Endothelial cell of umbilical vein (primary cell): ENCODE data around the gene CFHR3. TPM values are rescaled to one million over a fixed set of nuclear protein-coding genes. Genes with fewer than 3 reads are reported as not detected.

Experiments used
- BruUV-seq: library from RNA; stranded (reverse); fragments of 400-500 nt; replicated peaks from 2 replicates; lab custom pipeline; 2021; lab: Mats Ljungman, UMichigan
- CTCF ChIA-PET: fragments of 300-600, 350-600 bp; sonication (Branson Sonifier 250); formaldehyde crosslinking; loops from one replicate; lab custom pipeline; 2021; ENCODE audit warnings: antibody characterized with exemption, inconsistent platforms; lab: Charles Lee
- POLR2A ChIA-PET: fragments of 300-600, 350-600 bp; sonication (Branson Sonifier 250); formaldehyde crosslinking; loops from one replicate; lab custom pipeline; 2021; ENCODE audit warnings: antibody characterized with exemption, inconsistent platforms; lab: Charles Lee
- DNase-seq: peaks from one replicate; pipeline ENCODE4 v3.0.0-alpha.2; 2011; ENCODE audit warnings: low read depth, low spot score
- FAIRE-seq: peaks from 2 replicates; lab custom pipeline; 2011; peaks lifted over from hg19 to GRCh38; lab: Jason Lieb, UNC
- H2AFZ ChIP-seq: 2 replicates; pipeline ENCODE4 v1.6.0; 2012; ENCODE audit warnings: low read depth, low read length, control low read depth, inconsistent platforms
- H3K27ac ChIP-seq: 2 replicates; pipeline ENCODE4 v1.5.1; 2011; ENCODE audit warnings: low read depth, mild to moderate bottlenecking, control low read depth, low read length, moderate library complexity; ENCODE audit not compliant: insufficient read depth
- H3K27me3 ChIP-seq, 2 experiments: 2 replicates each; pipeline versions ENCODE4 v1.6.0 to v1.6.1; 2011; ENCODE audit warnings: low read length in 2 of 2, mixed read lengths in 1 of 2; ENCODE audit not compliant: control insufficient read depth in 2 of 2, insufficient read depth in 2 of 2
- H3K36me3 ChIP-seq, 2 experiments: 2 replicates in 1 of 2; 3 replicates in 1 of 2; pipeline ENCODE4 v1.5.1; 2011; ENCODE audit warnings: low read length in 2 of 2, mild to moderate bottlenecking in 1 of 2, moderate library complexity in 1 of 2; ENCODE audit not compliant: control insufficient read depth in 2 of 2, insufficient read depth in 2 of 2; ENCODE audit errors: extremely low read depth in 1 of 2
- H3K4me1 ChIP-seq: 3 replicates; pipeline ENCODE4 v1.5.1; 2011; ENCODE audit warnings: mild to moderate bottlenecking, low read length; ENCODE audit not compliant: control insufficient read depth, insufficient read depth; ENCODE audit errors: extremely low read depth
- H3K4me2 ChIP-seq: 2 replicates; pipeline ENCODE4 v1.6.1; 2011; ENCODE audit warnings: low read length, control low read depth, mixed read lengths; ENCODE audit not compliant: insufficient read depth
- H3K4me3 ChIP-seq, 3 experiments: fragments of 200-600 bp in 1 of 3; sonication (generic), shearing (Covaris generic) in 1 of 3; replicated peaks in 1 of 3; 2 replicates each; pipeline ENCODE4 v1.5.1; 2011 to 2016; ENCODE audit warnings: control low read depth in 3 of 3, low read length in 3 of 3, mild to moderate bottlenecking in 2 of 3, inconsistent platforms in 1 of 3, low read depth in 1 of 3, moderate library complexity in 1 of 3; ENCODE audit not compliant: insufficient read depth in 1 of 3
- H3K79me2 ChIP-seq: 2 replicates; pipeline ENCODE4 v1.6.0; 2012; ENCODE audit warnings: low read length, inconsistent platforms; ENCODE audit not compliant: control insufficient read depth, insufficient read depth
- H3K9ac ChIP-seq: replicated peaks from 2 replicates; pipeline ENCODE3; 2011; ENCODE audit warnings: low read length, control low read depth; ENCODE audit not compliant: insufficient read depth; ENCODE audit errors: extremely low read depth
- H3K9me1 ChIP-seq: replicated peaks from 3 replicates; pipeline ENCODE4 v1.6.0; 2011; ENCODE audit warnings: mild to moderate bottlenecking, low read length; ENCODE audit not compliant: control insufficient read depth, insufficient read depth; ENCODE audit errors: extremely low read depth
- H3K9me3 ChIP-seq: replicated peaks from 2 replicates; pipeline ENCODE4 v1.5.1; 2012; ENCODE audit warnings: low read length, inconsistent platforms; ENCODE audit not compliant: control insufficient read depth, insufficient read depth
- H4K20me1 ChIP-seq: replicated peaks from 2 replicates; pipeline ENCODE3; 2011; ENCODE audit warnings: mild to moderate bottlenecking, low read length; ENCODE audit not compliant: control insufficient read depth, insufficient read depth; ENCODE audit errors: extremely low read depth
- EZH2 ChIP-seq: IDR thresholded peaks from 2 replicates; pipeline ENCODE4 v1.6.1; 2012; ENCODE audit warnings: borderline replicate concordance, low read depth, mild to moderate bottlenecking, moderate library complexity, low read length, inconsistent platforms; ENCODE audit not compliant: severe bottlenecking
- FOS ChIP-seq: IDR thresholded peaks from 2 replicates; pipeline ENCODE4 v1.6.1; 2011; ENCODE audit warnings: mild to moderate bottlenecking, low read length, moderate library complexity, borderline replicate concordance; ENCODE audit not compliant: insufficient read depth
- GATA2 ChIP-seq: IDR thresholded peaks from 2 replicates; pipeline ENCODE4 v1.7.0; 2011; ENCODE audit warnings: low read depth, mild to moderate bottlenecking, moderate library complexity, mixed read lengths, low read length; ENCODE audit not compliant: insufficient read length, insufficient read depth
- JUN ChIP-seq: IDR thresholded peaks from 2 replicates; pipeline ENCODE4 v1.6.1; 2011; ENCODE audit warnings: borderline replicate concordance, low read depth; ENCODE audit not compliant: insufficient read length, insufficient read depth
- MYC ChIP-seq: IDR thresholded peaks from one replicate; pipeline ENCODE4 v1.6.1; 2011; ENCODE audit warnings: mild to moderate bottlenecking, low read depth, low read length
- POLR2A ChIP-seq: IDR thresholded peaks from 2 replicates; pipeline ENCODE4 v1.6.1; 2012; ENCODE audit warnings: low read depth, mild to moderate bottlenecking, control low read depth, low read length
- POLR2AphosphoS5 ChIP-seq: IDR thresholded peaks from 2 replicates; pipeline ENCODE4 v1.6.1; 2012; ENCODE audit warnings: low read depth, mild to moderate bottlenecking, control low read depth, low read length, moderate library complexity; ENCODE audit not compliant: insufficient read depth
- dilution Hi-C: fragments of 300-500 bp; cut with MboI; formaldehyde crosslinking; loops from one replicate; pipeline ENCODE4 v1.15.0; 2019; ENCODE audit warnings: low sequenced_read_pairs; ENCODE audit not compliant: extremely low pct_ligation_motif_present
- intact Hi-C: fragments of 100-400 bp; cut with micrococcal nuclease; formaldehyde crosslinking; loops from one replicate; pipeline ENCODE4 v1.10.0; 2022
- polyA plus RNA-seq, 4 experiments: library from polyadenylated mRNA; depleted of rRNA in 3 of 4; stranded (reverse) in 3 of 4; unstranded in 1 of 4; fragments of >200 nt; gene quantifications; 2 replicates each; pipeline versions ENCODE4 v1.2.1 to v1.2.3, GENCODE V29; 2011 to 2012; ENCODE audit warnings: missing spikeins in 1 of 4
- total RNA-seq: library from RNA; stranded (reverse); gene quantifications from 2 replicates; pipeline ENCODE4 v1.2.3, GENCODE V29; 2021
- TF ChIP-seq, protein P1 (sequence below): IDR thresholded peaks from 2 replicates; pipeline ENCODE4 v1.6.1; 2011; ENCODE audit not compliant: insufficient read depth, insufficient read length
- TF ChIP-seq, protein P2 (sequence below), 2 donors: IDR thresholded peaks; 1 replicate in 1 of 2; 2 replicates in 1 of 2; pipeline ENCODE4 v1.5.1; 2011; ENCODE audit warnings: low read length in 2 of 2, mild to moderate bottlenecking in 2 of 2, moderate library complexity in 2 of 2, control low read depth in 1 of 2, inconsistent platforms in 1 of 2, low read depth in 1 of 2; ENCODE audit not compliant: insufficient read depth in 1 of 2; ENCODE audit errors: extremely low read depth in 1 of 2

CFHR3 gene
- total and polyA plus RNA-seq, 2 donors (not counting 3 experiments of a cell fraction or from before 2014, with no cell fraction given) = not detected

DNA sequence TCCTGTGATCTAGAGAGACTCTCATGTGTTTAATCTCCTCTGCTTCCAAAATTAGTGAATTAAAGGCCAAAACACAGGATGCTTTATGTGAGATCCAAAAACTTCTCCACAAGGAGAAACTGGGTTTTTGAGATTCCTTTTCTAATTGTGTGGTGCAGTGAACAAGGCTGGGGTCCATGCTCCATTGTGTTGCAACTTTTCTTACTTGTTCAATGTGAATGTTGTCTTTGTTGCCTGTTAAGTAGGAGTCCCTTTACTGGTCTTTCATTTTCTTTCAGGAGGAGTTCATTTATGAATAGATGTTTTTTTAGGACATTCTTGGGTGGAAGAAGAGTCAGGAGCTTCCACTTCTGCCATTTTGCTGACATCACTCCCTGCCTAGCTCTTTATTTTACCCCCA lies 40.6 kb upstream of the CFHR3 start:
- Histone ChIP-seq H3K9ac (no peak overlapping the region), H3K27me3 (no peaks in the 10 kb centered on the region), H2AFZ (no peak overlapping the region), H3K9me3 (no peaks in the 10 kb centered on the region), H3K79me2 (no peaks in the 10 kb centered on the region), H3K4me1 (no peaks in the 10 kb centered on the region), H3K9me1 (no peaks in the 10 kb centered on the region), H3K4me2 (no peak overlapping the region), H4K20me1 (no peaks in the 10 kb centered on the region), H3K36me3 (no peaks in the 10 kb centered on the region), H3K4me3 (no peak overlapping the region), H3K27ac (no peak overlapping the region)
- no peak for FAIRE-seq
- no peak for DNase-seq
- CTCF ChIA-PET = interaction anchor here (1.3 kb wide), 1 partner anchor 18 kb away, joined by 3 read pairs; no protein-coding TSS in a partner anchor
- dilution Hi-C loops = no loop called here
- no TSS peak for BruUV-seq
- intact Hi-C loops = no loop called here
- TF ChIP-seq JUN (no peak), GATA2 (no peak), FOS (no peak), MYC (no peak), POLR2A (no peak), POLR2AphosphoS5 (no peak), EZH2 (no peak)
- TF ChIP-seq, protein P1, sequence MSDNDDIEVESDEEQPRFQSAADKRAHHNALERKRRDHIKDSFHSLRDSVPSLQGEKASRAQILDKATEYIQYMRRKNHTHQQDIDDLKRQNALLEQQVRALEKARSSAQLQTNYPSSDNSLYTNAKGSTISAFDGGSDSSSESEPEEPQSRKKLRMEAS = no peak
- TF ChIP-seq, protein P2, sequence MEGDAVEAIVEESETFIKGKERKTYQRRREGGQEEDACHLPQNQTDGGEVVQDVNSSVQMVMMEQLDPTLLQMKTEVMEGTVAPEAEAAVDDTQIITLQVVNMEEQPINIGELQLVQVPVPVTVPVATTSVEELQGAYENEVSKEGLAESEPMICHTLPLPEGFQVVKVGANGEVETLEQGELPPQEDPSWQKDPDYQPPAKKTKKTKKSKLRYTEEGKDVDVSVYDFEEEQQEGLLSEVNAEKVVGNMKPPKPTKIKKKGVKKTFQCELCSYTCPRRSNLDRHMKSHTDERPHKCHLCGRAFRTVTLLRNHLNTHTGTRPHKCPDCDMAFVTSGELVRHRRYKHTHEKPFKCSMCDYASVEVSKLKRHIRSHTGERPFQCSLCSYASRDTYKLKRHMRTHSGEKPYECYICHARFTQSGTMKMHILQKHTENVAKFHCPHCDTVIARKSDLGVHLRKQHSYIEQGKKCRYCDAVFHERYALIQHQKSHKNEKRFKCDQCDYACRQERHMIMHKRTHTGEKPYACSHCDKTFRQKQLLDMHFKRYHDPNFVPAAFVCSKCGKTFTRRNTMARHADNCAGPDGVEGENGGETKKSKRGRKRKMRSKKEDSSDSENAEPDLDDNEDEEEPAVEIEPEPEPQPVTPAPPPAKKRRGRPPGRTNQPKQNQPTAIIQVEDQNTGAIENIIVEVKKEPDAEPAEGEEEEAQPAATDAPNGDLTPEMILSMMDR (IDR thresholded peaks at IDR 0.05; ENCODE audit: extremely low read depth in 1 of 2, insufficient read depth in 1 of 2, low read depth in 1 of 2, low read length in 2 of 2) = no peak
- POLR2A ChIA-PET = no interaction called here
